Astrocyte of the spinal cord (primary cell): ENCODE measurements around the gene PLD3.

ENCODE experiments used
- DNase-seq: peaks from one replicate; pipeline ENCODE4 v3.0.0; 2011; ENCODE audit warnings: low read depth, low spot score
- H3K4me3 ChIP-seq: 2 replicates; pipeline ENCODE4 v1.5.1; 2011; ENCODE audit warnings: low read depth, mild to moderate bottlenecking, low read length, moderate library complexity
- CTCF ChIP-seq: IDR thresholded peaks from 2 replicates; pipeline ENCODE4 v1.5.1; 2012; ENCODE audit warnings: low read depth, mild to moderate bottlenecking, low read length, inconsistent platforms
- in situ Hi-C: cut with HindIII; loops from 2 replicates; pipeline ENCODE4 v1.10.0; 2017; ENCODE audit warnings: low sequenced_read_pairs

The PLD3 gene

GRCh38 chr19:40355975-40356680 lies 7.6 kb downstream of the PLD3 start:
- in situ Hi-C loops: no loop called here
- H3K4me3 ChIP-seq: no peak overlapping the region
- TF ChIP-seq CTCF: no peak
- no peak for DNase-seq

DNA sequence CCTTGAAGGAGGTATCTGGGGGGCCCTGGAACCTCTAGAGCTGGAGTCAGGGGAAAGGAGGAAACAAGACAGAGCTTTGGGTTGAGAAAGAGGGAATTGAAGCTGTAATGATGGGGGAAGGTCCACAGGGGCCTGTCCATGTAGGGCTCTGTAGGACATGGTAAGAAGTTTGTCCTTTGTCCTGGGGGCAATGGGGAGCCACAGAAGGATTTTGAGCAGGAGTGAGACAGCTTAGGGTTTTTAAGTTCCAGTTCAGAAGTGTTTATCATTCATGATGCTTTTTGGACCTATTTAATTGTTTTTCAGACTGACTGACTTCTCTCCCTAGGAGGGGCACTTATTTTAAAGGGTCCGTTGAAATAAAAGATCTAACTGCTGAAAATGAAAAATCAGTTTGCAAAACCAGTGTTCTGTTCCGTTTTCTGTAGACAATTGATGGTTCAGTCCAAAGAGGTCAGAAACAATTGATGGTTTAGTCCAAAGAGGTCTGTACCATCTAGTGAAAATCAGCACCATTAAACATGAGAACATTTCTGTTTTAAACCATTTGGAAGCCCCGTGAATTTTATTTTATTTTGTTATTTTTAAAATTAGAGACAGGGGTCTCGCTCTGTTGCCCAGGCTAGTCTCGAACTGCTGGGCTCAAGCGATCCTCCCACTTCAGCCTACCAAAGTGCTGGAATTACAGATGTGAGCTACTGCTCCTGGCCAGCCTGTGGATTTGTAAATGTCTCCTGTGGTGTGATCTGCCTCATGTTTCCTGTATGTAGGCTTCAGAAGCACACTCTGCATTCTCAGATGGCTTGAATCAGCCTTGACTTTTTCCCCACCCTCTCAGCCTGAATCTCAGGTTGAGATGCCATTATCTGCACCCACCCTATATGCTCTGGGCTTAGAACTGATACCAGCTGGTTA lies 8.4 kb downstream of the PLD3 start:
- in situ Hi-C loops: no loop called here
- DNase-seq: peak; percentile 55
- no peak for TF ChIP-seq CTCF
- no peak overlapping the region for H3K4me3 ChIP-seq

GRCh38 chr19:40357640-40358039 lies 9.1 kb downstream of the PLD3 start:
- TF ChIP-seq CTCF: no peak
- in situ Hi-C loops: no loop called here
- no peak for DNase-seq
- H3K4me3 ChIP-seq: no peak overlapping the region

- in situ Hi-C loops: no loop called here
- TF ChIP-seq CTCF: no peak
- H3K4me3 ChIP-seq: no peak overlapping the region
- no peak for DNase-seq
These were observed 10.3 kb downstream of the PLD3 start for GRCh38 chr19:40358773-40359172.

DNA sequence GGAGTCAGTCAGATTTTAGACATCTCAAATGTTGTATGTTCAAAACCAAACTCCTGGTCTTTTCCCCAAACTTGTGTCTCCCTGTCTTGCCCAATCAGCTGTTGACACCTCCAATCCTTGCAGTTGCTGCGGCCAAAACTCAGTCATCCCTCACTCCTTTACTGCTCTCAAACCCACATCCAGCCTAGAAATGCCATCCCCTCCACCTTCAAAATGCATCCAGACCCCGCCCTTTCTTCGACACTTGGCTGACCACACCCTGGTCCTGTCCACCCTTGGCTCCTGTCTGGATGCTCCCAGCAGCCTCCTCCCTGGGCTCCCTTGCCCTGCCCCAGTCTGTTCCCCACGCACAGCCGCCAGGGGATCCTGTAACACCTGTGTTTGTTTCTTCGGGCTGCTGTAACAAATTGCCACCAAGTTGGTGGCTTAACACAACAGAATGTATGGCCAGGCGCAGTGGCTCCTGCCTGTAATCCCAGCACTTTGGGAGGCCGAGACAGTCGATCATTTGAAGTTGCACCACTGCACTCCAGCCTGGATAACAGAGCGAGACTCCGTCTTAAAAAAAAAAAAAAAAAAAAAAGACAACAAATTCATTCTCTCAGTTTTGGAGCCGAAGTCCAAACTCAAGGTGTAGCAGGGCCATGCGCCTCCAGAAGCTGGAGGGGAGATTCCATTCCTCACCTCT lies 11.7 kb downstream of the PLD3 start:
- no peak overlapping the region for H3K4me3 ChIP-seq
- in situ Hi-C loops: no loop called here
- no peak for DNase-seq
- TF ChIP-seq CTCF: no peak

DNA sequence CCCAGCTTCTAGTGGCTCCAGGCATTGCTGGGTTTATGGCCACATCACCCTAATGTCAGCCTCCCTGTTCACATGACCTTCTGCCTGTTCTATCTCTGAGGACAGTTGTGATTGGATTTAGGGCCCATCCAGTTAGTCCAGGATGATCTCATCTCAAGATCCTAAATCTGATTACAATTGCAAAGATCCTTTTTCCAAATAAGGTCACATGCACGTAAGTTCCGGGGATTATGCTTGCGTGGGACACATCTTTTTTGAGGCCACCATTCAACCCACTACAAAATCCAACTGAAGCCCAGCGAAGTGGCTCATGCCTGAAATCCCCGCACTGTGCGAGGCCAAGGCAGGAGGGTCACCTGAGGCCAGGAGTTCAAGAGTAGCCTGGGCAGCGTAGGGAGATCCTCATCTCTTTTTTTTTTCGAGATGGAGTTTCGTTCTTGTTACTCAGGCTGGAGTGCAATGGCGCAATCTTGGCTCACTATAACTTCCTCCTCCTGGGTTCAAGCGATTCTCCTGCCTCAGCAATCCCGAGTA lies 12.3 kb downstream of the PLD3 start:
- DNase-seq: no peak
- no peak overlapping the region for H3K4me3 ChIP-seq
- no peak for TF ChIP-seq CTCF
- in situ Hi-C loops: no loop called here
